GM23338 (cell line): ENCODE results near the gene LTBP3. TPM values are rescaled to one million over a fixed set of nuclear protein-coding genes. Genes with fewer than 3 reads are reported as not detected.

Experiments used
- ATAC-seq: fragments of 200-7000 bp; cut with Tn5 transposase; 3 replicates; pipeline ENCODE4 v1.9.1; 2020
- DNase-seq: peaks from one replicate; pipeline ENCODE4 v3.0.0-alpha.2; 2015; ENCODE audit warnings: low spot score
- H2AFZ ChIP-seq: fragments of 200-600 bp; sonication (generic); 2 replicates; pipeline ENCODE4 v1.8.0; 2016; ENCODE audit warnings: antibody characterized with exemption, mild to moderate bottlenecking, moderate library complexity
- H3F3A ChIP-seq: fragments of 200-600 bp; sonication (generic); replicated peaks from 2 replicates; pipeline ENCODE4 v1.8.0; 2017; ENCODE audit warnings: antibody characterized with exemption, mixed run types, low read depth
- H3K27ac ChIP-seq: fragments of 200-600 bp; sonication (generic); 2 replicates; pipeline ENCODE4 v1.6.1; 2016; ENCODE audit warnings: low read depth
- H3K27me3 ChIP-seq: fragments of 200-600 bp; sonication (generic); 2 replicates; pipeline ENCODE4 v1.8.0; 2016; ENCODE audit warnings: mild to moderate bottlenecking, mixed run types, moderate library complexity; ENCODE audit not compliant: insufficient read depth
- H3K36me3 ChIP-seq: fragments of 200-600 bp; sonication (generic); 2 replicates; pipeline ENCODE4 v1.8.0; 2016; ENCODE audit warnings: mild to moderate bottlenecking; ENCODE audit not compliant: insufficient read depth
- H3K4me1 ChIP-seq: fragments of 200-600 bp; sonication (generic); 2 replicates; pipeline ENCODE4 v1.8.0; 2016; ENCODE audit warnings: mild to moderate bottlenecking, moderate library complexity; ENCODE audit not compliant: insufficient read depth
- H3K4me2 ChIP-seq: fragments of 200-600 bp; sonication (generic); 2 replicates; pipeline ENCODE4 v1.7.1; 2017; ENCODE audit warnings: mixed run types
- H3K4me3 ChIP-seq: fragments of 200-600 bp; sonication (generic); 2 replicates; pipeline ENCODE4 v1.6.1; 2016; ENCODE audit warnings: mixed run types
- H3K79me2 ChIP-seq: fragments of 200-600 bp; sonication (generic); replicated peaks from 2 replicates; pipeline ENCODE4 v1.8.0; 2017; ENCODE audit warnings: mild to moderate bottlenecking; ENCODE audit not compliant: insufficient read depth
- H3K9me2 ChIP-seq: fragments of 200-600 bp; sonication (generic); 2 replicates; pipeline ENCODE4 v1.8.0; 2017; ENCODE audit not compliant: insufficient read depth
- H4K20me1 ChIP-seq: fragments of 200-600 bp; sonication (generic); replicated peaks from 2 replicates; pipeline ENCODE4 v1.8.0; 2017; ENCODE audit warnings: mild to moderate bottlenecking; ENCODE audit not compliant: insufficient read depth
- H3K27ac Mint-ChIP-seq: 2 replicates; pipeline ENCODE4 v1.8.0; 2020; ENCODE audit warnings: inconsistent platforms, mild to moderate bottlenecking, moderate library complexity, mixed read lengths
- H3K27me3 Mint-ChIP-seq: 3 replicates; pipeline ENCODE4 v1.8.0; 2022; ENCODE audit warnings: low read depth, mild to moderate bottlenecking, moderate library complexity, mixed read lengths, inconsistent platforms; ENCODE audit not compliant: insufficient read depth, poor library complexity
- H3K36me3 Mint-ChIP-seq: 3 replicates; pipeline ENCODE4 v1.8.0; 2021; ENCODE audit warnings: low read depth, mild to moderate bottlenecking, inconsistent platforms, moderate library complexity, mixed read lengths
- H3K4me1 Mint-ChIP-seq: 3 replicates; pipeline ENCODE4 v1.8.0; 2020; ENCODE audit warnings: mild to moderate bottlenecking, inconsistent platforms, mixed read lengths
- H3K4me3 Mint-ChIP-seq: 3 replicates; pipeline ENCODE4 v1.8.0; 2021; ENCODE audit warnings: moderate library complexity, mild to moderate bottlenecking, inconsistent platforms, mixed read lengths
- H3K9me3 Mint-ChIP-seq: 3 replicates; pipeline ENCODE4 v1.8.0; 2020; ENCODE audit warnings: moderate library complexity, mild to moderate bottlenecking, inconsistent platforms, mixed read lengths
- CREB1 ChIP-seq: fragments of 250-450 bp; sonication (Bioruptor Pico); IDR thresholded peaks from 2 replicates; pipeline ENCODE4 v1.5.0; 2020; ENCODE audit warnings: low read depth, mild to moderate bottlenecking, moderate library complexity
- CTCF ChIP-seq, 2 experiments: fragments of 200-600 bp in 1 of 2; sonication (generic) in 1 of 2; conservative IDR thresholded peaks; 2 replicates each; pipeline versions ENCODE4 v1.5.1 to v1.6.1; 2016 to 2017; ENCODE audit warnings: antibody characterized with exemption in 2 of 2, low read depth in 2 of 2, mild to moderate bottlenecking in 2 of 2, moderate library complexity in 1 of 2
- ETS1 ChIP-seq: IDR thresholded peaks from 2 replicates; pipeline ENCODE4 v1.6.1; 2016; ENCODE audit warnings: antibody characterized with exemption
- EZH2 ChIP-seq: fragments of 200-600 bp; sonication (generic); IDR thresholded peaks from one replicate; pipeline ENCODE4 v1.8.0; 2017; ENCODE audit warnings: antibody characterized with exemption, mild to moderate bottlenecking, low read depth; ENCODE audit not compliant: unreplicated experiment
- EZH2phosphoT487 ChIP-seq: fragments of 200-600 bp; sonication (generic); IDR thresholded peaks from one replicate; pipeline ENCODE4 v1.8.1; 2018; ENCODE audit warnings: antibody characterized with exemption; ENCODE audit not compliant: unreplicated experiment
- JUNB ChIP-seq: IDR thresholded peaks from one replicate; pipeline ENCODE4 v1.6.1; 2016; ENCODE audit warnings: antibody characterized with exemption; ENCODE audit not compliant: unreplicated experiment
- NANOG ChIP-seq: IDR thresholded peaks from 2 replicates; pipeline ENCODE4 v1.6.1; 2016; ENCODE audit warnings: antibody characterized with exemption, borderline replicate concordance
- POLR2AphosphoS5 ChIP-seq: IDR thresholded peaks from 2 replicates; pipeline ENCODE4 v1.6.1; 2016; ENCODE audit warnings: antibody characterized with exemption, low read depth
- REST ChIP-seq: IDR thresholded peaks from one replicate; pipeline ENCODE4 v1.6.1; 2018; ENCODE audit warnings: antibody characterized with exemption; ENCODE audit not compliant: unreplicated experiment
- STAT1 ChIP-seq: IDR thresholded peaks from one replicate; pipeline ENCODE4 v1.6.1; 2016; ENCODE audit warnings: antibody characterized with exemption; ENCODE audit not compliant: unreplicated experiment
- ZNF114 ChIP-seq: fragments of 250-450 bp; sonication (Bioruptor Pico); IDR thresholded peaks from 2 replicates; pipeline ENCODE4 v1.5.0; 2020; ENCODE audit warnings: mild to moderate bottlenecking, moderate library complexity
- ZNF331 ChIP-seq: fragments of 250-450 bp; sonication (Bioruptor Pico); IDR thresholded peaks from 2 replicates; pipeline ENCODE4 v1.5.0; 2020; ENCODE audit warnings: low read depth, mild to moderate bottlenecking, moderate library complexity
- ZNF462 ChIP-seq: fragments of 250-450 bp; sonication (Bioruptor Pico); IDR thresholded peaks from 2 replicates; pipeline ENCODE4 v1.5.0; 2020; ENCODE audit warnings: mild to moderate bottlenecking, moderate library complexity
- polyA plus RNA-seq: library from polyadenylated mRNA; unstranded; fragments of >200 nt; fragmentation: Nextera tagmentation; extraction: Ambion mirVana; gene quantifications from 2 replicates; pipeline ENCODE4 v1.2.1, GENCODE V29; 2016
- total RNA-seq: library from RNA; depleted of rRNA; stranded (reverse); fragments of >200 nt; shearing (Covaris generic); gene quantifications from 2 replicates; pipeline ENCODE4 v1.2.3, GENCODE V29; 2014

Gene LTBP3
- total and polyA plus RNA-seq, 2 experiments from 2014 or later, result 9.5 to 29.2 TPM

- H3K4me2 ChIP-seq, result no peak overlapping the region
- no peaks in the 10 kb centered on the region for H3K9me2 ChIP-seq
- TF ChIP-seq POLR2AphosphoS5 (no peak), ZNF331 (CRISPR knock-in tag) (no peak), ZNF114 (CRISPR knock-in tag) (no peak), EZH2 (no peak), CREB1 (CRISPR knock-in tag) (no peak), STAT1 (no peak), ETS1 (no peak), NANOG (no peak), REST (no peak), EZH2phosphoT487 (no peak), CTCF (conservative IDR thresholded peaks at IDR 0.05; ENCODE audit: low read depth in 2 of 2) (no peak), JUNB (no peak), ZNF462 (CRISPR knock-in tag) (no peak)
Measured at GRCh38 chr11:65562788-65563187, 4.6 kb upstream of the LTBP3 start.

More at GRCh38 chr11:65562788-65563187, 4.6 kb upstream of the LTBP3 start:
- Histone ChIP-seq H2AFZ (no peak overlapping the region), H3F3A (peaks cover 6% of the 10 kb centered on the region; the same call in 1 of the 2 replicates), H3K36me3 (no peaks in the 10 kb centered on the region), H3K79me2 (no peaks in the 10 kb centered on the region), H3K27me3 (peaks cover 20% of the 10 kb centered on the region), H3K27ac (no peak overlapping the region), H3K4me1 (peaks cover 28% of the 10 kb centered on the region), H3K4me3 (no peak overlapping the region), H4K20me1 (no peaks in the 10 kb centered on the region)
- Mint-ChIP-seq H3K27me3 (peaks cover 18% of the 10 kb centered on the region), H3K27ac (no peak overlapping the region), H3K4me3 (no peak overlapping the region), H3K36me3 (no peaks in the 10 kb centered on the region), H3K9me3 (no peaks in the 10 kb centered on the region), H3K4me1 (peaks cover 24% of the 10 kb centered on the region)
- DNase-seq, result no peak
- no peak for ATAC-seq
